GM18951 (cell line): ENCODE measurements around the gene NCK2.
"Not testable (repeated sequence)": the region's sequence is repeated elsewhere in the genome, so short reads cannot be mapped to it uniquely, and the experiment has no call there.

Source experiments
- POLR2A ChIP-seq: IDR thresholded peaks from 4 replicates; pipeline ENCODE4 v1.6.1; 2011; ENCODE audit warnings: mild to moderate bottlenecking; ENCODE audit not compliant: insufficient read length, insufficient read depth; ENCODE audit errors: extremely low read depth
- in situ Hi-C: fragments of 300-500 bp; cut with MboI; formaldehyde crosslinking; loops from one replicate; pipeline ENCODE4 v1.12.0; 2022; ENCODE audit warnings: low sequenced_read_pairs, mixed read lengths, inconsistent platforms; ENCODE audit not compliant: unreplicated experiment

The NCK2 gene

DNA sequence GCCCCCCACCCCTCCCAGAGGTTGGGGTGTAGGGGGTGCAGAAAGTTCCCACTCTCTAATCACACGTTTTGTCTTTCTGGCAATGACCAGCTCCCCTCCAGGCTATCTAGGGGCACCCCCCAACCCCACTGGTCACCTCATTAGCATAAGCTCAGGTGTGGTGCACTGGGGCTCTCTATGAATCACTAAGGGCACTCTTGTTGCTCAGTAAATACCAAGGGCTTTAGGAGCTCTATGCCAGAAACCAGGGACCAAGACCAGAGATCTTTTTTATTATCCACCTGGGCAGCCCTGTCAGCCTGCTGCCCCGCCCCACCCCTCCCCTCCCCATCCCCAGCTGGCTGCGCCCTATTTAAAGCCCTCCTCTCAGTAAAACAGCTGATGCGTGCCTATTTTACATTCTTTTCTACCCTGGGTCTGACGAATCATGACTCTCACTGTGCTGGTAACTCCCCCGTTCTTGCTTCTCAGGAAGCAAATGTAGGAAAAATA is 24.3 kb downstream of the NCK2 start:
- no peak for TF ChIP-seq POLR2A
- in situ Hi-C loops: no loop called here

- in situ Hi-C loops: no loop called here
- no peak for TF ChIP-seq POLR2A
Observed at GRCh38 chr2:105769504-105769903, 24.8 kb downstream of the NCK2 start.

DNA sequence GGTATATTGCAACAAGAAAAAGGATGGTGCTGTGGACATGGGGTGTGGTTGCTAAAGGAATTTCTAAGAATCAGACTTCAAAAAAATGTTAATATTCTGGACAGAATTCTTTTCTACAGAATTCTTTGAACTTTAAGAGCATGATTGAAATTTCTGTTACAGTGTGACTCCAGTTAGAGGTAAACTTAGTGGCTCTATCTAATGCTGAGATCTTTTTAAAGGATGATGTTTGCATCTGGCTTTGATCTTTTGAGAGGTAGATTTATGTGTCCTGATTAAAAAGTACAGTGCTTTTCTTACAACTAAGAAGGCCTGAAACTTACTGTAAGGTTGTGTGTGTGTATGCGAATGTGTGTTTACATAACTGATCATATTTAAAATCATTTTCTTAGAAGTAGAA is 25.4 kb downstream of the NCK2 start:
- no peak for TF ChIP-seq POLR2A
- in situ Hi-C loops: no loop called here

- in situ Hi-C loops: not testable (repeated sequence)
Observed at GRCh38 chr2:105771291-105771690, 26.6 kb downstream of the NCK2 start.

GRCh38 chr2:105771836-105772235 is 27.1 kb downstream of the NCK2 start:
- TF ChIP-seq POLR2A: no peak
- in situ Hi-C loops: no loop called here

DNA sequence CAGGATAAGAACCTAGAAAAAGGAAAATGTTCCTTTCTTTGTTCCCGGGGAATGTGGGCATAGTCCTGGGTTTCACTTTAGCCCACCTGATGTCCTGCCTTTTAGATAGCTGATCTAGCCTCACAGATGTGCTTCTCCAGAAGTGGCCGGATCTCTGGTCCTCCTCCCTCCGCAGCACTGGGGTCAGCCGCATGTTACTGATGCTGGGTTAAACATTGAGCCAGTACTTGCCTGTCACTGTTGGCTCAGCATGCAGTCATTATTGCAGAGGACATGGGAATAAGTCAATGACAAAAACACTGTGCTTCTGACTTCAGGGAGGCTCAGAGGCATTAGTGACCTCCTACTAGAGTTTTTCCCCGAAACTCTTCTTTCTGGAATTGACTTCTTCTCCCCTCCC is 27.6 kb downstream of the NCK2 start:
- in situ Hi-C loops: no loop called here
- no peak for TF ChIP-seq POLR2A

DNA sequence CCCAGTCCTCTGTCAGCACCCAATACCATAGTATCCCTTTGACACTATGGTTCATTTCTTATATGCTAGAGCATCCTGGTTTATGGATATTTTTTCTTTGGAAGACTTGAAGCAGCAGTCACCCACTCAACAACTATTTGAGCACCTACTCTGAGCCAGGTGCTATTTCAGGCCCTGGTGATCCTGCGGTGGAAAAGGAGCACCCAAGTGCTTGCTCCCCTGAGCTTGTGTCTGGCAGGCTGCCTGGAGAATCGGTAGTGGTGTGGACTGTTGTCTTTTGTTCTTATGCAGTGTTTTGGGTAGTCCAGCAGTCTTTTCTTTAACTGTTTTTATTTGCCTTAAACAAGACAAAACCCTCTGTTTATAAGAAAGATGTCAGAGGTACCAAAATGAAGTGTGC is 28.9 kb downstream of the NCK2 start:
- no peak for TF ChIP-seq POLR2A
- in situ Hi-C loops: no loop called here

GRCh38 chr2:105774781-105775337 is 30.1 kb downstream of the NCK2 start:
- TF ChIP-seq POLR2A: no peak
- in situ Hi-C loops: no loop called here

DNA sequence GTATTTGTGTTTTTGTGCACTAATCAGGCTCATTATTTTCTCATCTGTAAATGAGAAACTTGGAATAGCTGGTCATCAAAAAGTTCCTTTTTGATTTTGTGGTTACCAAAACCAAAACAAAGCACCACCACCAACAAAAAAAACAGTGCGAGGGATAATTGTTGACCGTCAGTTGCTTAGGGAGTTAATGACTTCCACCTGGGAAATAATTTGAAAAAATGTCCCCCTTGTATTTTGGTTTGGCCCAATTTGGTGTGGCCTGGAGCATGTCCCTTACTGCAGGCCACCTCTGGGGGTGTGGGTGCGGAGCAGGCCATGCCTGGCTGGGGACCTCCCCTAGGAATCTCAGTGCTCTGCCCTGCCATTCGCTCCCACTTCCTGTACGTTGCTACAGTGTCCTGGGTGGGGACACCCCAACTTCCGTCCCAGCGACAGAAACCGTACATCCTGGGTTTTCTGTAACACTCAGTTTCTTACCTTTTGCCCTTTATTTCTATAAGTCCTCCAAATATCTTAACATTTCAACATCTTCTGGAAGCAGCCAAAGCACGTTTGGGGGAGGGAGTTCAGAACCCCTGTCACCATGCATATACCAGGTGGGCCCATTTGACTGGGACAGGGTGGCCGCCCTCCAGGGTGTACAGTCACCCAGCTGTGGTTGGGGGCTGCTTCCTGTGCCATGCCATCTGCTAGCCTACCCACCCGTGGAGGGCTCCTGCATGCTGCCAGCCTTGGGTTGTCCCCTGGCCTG is 31.3 kb downstream of the NCK2 start:
- no peak for TF ChIP-seq POLR2A
- in situ Hi-C loops: no loop called here

- TF ChIP-seq POLR2A: no peak
- in situ Hi-C loops: no loop called here
Observed at GRCh38 chr2:105776560-105776928, 31.8 kb downstream of the NCK2 start.

DNA sequence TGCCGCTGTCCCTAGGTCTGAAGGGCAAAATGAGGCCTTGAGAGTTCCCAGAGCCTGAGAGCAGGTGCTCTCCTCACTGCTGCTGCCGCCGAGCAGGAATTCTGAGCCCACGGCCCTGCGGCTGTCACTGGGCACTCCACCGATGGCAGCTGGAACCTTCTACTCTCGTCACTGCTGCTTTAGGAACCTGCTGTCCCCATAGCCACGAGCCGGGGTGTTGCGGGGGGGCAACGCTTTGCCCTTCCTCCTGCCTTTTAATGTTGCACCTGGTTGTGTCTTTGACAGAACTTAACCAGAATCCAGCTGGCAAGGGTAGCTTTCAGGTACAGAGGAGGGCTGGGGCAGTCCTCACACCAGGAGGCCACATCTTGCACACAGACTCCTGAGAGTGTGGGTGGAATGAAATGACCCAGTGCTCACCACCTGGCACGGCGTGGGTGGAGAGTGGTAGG is 32.3 kb downstream of the NCK2 start:
- in situ Hi-C loops: no loop called here
- TF ChIP-seq POLR2A: no peak

DNA sequence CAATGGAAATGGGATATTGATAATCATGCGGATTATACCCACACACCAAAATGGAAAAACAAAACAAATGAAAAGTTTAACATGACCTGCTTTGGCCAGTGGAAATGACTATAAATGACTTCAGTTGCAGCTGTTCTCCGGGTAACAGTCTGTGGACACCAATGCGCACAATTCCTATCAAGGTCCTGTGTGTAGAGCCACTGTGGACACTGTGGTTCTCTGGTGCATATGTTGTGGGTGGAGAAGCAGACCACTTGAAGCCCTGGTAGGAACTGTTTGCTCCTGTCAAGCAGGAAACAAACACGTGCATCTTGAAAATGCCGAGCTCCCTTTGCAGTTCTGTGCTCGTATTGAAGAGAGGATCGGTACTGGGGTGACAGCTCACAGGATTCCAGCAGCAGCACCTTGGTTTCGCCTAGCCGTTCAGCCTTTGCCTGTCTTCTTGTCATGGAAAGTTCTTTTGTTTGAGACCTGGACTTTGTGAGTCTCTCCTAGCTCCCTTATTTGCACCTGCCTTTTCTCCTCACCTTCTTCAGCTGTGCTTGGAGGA is 32.9 kb downstream of the NCK2 start:
- in situ Hi-C loops: no loop called here
- TF ChIP-seq POLR2A: no peak

DNA sequence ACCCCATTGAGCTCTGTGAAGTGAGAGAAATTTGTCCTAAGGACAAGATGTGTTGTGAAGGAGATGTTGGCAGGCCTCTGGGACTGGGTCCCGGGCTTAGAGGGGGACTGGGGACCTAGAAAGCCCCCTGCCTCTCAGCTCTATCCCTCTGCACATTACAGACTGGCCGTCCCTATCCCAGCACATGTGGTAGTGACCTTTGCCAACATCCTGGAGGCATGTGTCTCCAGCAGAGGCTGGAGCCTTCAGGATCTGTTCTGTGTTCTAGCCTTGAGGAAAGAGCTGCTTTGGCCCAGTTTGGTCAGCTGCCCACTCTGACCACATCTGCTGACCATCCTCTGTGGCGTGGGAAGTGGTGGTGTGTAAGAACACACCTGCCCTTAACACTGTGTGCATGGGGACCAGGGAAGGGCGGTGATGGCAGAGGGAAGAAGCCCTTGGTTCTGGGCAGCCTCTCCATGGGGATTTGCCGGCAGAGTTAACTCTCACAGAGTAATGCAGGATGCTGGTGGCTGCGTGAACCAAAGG is 33.4 kb downstream of the NCK2 start:
- in situ Hi-C loops: no loop called here
- no peak for TF ChIP-seq POLR2A

DNA sequence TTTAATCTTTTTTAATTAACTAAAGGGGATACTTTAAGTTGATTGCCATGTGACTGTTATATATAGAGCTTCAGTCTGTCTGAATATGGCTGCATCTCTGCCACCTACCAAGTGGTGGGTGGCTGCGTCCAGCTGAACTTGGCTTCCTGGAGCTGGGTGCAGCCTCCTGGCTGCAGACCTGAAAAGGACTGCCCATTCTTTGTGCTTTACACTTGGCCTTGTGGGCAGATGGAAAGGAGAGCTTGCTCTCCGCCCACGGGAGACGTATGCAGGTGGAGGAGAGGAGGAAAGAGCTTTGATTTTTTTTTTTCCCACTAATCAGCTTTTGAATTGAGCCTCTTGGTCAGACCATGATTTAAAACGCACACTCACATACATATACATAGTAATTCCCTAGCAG is 34.7 kb downstream of the NCK2 start:
- in situ Hi-C loops: no loop called here
- no peak for TF ChIP-seq POLR2A

GRCh38 chr2:105780606-105781005 is 35.9 kb downstream of the NCK2 start:
- in situ Hi-C loops: no loop called here
- TF ChIP-seq POLR2A: no peak
